Endometrial microvascular endothelial cells (primary cell): ENCODE measurements around the gene LDHAL6A. TPM values are rescaled to one million over a fixed set of nuclear protein-coding genes. Genes with fewer than 3 reads are reported as not detected.
"Not testable (repeated sequence)": the region's sequence is repeated elsewhere in the genome, so short reads cannot be mapped to it uniquely, and the experiment has no call there.

Source experiments
- in situ Hi-C: cut with HindIII; loops from 2 replicates; pipeline ENCODE4 v1.10.0; 2017; ENCODE audit warnings: low sequenced_read_pairs, low pct_unique_long_range_greater_than_20kb; ENCODE audit errors: inconsistent ontology term
- total RNA-seq: library from RNA; depleted of rRNA; stranded (reverse); fragments of >200 nt; gene quantifications from one replicate; pipeline ENCODE4 v1.2.3, GENCODE V29; 2015; ENCODE audit errors: inconsistent ontology term

Gene LDHAL6A
- total RNA-seq: not detected

GRCh38 chr11:18455686-18456372 is at the start of gene LDHAL6A:
Gene LDHAL6A (plus strand): TSS chr11:18455856. CDS start chr11:18456681, 825 bp downstream.
- in situ Hi-C loops: no loop called here

DNA sequence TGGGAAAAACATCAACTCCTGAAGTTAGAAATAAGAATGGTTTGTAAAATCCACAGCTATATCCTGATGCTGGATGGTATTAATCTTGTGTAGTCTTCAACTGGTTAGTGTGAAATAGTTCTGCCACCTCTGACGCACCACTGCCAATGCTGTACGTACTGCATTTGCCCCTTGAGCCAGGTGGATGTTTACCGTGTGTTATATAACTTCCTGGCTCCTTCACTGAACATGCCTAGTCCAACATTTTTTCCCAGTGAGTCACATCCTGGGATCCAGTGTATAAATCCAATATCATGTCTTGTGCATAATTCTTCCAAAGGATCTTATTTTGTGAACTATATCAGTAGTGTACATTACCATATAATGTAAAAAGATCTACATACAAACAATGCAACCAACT is 48.3 kb upstream of the LDHAL6A start:
- in situ Hi-C loops: not testable (repeated sequence)

DNA sequence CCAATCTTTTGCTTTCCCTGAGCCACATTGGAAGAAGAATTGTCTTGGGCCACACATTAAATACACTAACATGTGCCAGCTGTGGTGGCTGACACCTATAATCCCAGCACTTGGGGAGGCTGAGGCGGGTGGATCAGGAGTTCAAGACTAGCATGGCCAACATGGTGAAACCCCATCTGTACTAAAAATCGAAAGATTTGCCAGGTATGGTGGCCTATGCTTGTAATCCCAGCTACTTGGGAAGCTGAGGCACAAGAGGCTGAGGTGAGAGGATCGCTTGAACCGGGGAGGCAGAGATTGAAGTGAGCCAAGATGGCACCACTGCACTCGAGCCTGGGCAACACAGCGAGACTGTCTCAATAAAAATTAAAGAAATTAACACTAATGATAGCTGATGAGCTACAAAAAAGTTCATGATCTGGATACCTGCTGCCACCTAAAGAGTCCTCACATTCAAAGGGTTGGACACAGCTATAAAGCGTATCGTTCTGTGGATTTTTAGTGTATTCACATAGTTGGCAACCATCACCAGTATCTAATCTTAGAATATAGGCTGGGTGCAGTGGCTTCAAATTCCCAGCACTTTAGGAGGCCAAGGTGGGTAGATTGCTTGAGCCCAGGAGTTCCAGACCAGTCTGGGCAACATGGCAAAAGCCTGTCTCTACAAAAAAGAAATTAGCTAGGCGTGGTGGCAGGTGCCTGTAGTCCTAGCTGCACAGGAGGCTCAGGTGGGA is 46.9 kb upstream of the LDHAL6A start:
- in situ Hi-C loops: no loop called here

DNA sequence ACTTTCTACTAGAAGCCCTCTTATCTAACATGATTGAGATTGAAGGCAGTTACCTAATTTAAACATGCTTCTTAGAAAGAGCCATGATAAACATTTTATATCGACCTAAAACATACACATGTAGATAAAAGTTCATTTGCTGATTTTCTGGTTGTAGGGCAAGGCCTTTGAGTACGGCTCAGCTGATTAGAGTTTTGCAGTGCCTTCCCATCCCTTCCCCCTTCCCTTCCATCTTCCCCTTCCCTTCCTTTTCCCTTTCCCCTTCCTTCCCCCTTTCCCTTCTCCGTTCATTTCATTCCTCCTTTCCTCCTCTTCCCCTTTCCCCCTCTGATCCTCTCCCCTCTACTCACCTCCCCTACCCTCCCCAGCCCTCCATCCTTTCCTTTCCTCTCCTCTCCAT is 39.2 kb upstream of the LDHAL6A start:
- in situ Hi-C loops: no loop called here

DNA sequence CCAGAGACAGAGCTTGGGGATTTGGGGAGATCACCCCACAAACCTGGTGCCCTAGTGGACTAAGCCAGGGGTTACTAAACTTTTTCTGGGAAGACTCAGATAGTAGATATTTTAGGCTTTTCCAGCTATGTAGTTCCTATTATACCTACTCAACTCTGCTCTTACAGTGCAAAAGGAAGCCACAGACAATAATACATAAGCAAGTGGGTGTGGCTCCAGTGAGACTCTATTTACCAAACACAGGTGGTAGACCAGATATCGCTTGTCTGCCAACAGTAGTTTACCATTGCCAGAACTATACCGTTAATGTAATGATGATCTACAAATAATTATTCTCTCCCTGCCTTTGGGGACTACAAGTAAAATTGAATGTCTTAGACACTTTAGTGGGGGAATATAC is 36.6 kb upstream of the LDHAL6A start:
- in situ Hi-C loops: no loop called here

DNA sequence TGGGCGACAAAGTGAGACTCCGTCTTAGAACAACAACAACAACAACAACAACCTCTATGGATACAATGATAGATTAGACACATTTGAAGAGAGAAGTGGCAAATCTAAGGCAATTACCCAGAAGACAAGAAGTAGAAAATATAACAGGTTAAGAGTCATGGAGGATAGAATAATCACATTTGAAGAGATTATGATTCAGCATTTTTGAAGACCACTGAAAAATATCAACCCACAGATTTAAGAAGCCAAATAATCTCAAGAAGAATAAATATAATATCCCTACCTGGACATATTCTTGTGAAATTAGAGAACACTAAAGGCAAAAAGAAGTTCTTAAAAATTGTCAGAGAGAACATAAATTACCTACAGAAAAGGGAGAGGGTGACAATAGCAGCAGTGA is 35.6 kb upstream of the LDHAL6A start:
- in situ Hi-C loops: no loop called here

DNA sequence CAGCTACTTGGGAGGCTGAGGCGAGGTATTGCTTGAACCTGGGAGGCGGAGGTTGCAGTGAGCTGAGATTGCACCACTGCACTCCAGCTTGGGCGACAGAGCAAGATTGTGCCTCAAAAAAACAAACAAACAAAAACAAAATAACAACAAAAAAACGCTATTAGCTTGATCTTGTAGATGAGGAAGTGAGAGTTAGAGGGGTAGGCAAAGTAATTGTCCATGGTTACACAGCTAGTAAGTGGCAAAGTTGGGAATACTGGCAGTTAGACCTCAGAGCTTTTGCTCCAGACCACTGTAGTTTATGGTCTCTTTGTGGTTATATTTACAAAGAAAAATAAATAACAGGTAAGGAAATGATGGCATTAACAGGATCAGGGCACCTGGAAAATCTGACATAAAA is 28.4 kb upstream of the LDHAL6A start:
- in situ Hi-C loops: no loop called here

- in situ Hi-C loops: no loop called here
These were observed 26.3 kb upstream of the LDHAL6A start for GRCh38 chr11:18429332-18429731.

- in situ Hi-C loops: no loop called here
These were observed 17.0 kb upstream of the LDHAL6A start for GRCh38 chr11:18438691-18439090.

DNA sequence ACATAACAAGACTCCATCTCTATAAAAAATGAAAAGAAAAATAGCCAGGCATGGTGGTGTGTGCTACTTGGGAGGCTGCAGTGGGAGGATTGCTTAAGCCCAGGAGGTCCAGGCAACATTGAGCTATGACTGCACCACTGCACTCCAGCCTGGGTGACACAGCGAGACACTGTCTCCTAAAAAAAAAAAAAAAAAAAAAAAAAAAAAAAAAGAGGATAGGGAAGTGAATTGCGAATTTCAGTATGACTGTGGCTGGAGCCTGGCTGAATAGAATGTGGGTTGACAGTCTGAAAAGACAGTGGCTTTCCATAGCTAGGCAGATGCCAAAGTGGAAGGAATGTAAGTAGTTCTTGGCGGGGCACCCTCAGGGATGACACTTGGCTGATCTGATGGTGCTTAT is 6.4 kb upstream of the LDHAL6A start:
- in situ Hi-C loops: no loop called here

GRCh38 chr11:18452927-18453326 is 2.7 kb upstream of the LDHAL6A start:
- in situ Hi-C loops: no loop called here

DNA sequence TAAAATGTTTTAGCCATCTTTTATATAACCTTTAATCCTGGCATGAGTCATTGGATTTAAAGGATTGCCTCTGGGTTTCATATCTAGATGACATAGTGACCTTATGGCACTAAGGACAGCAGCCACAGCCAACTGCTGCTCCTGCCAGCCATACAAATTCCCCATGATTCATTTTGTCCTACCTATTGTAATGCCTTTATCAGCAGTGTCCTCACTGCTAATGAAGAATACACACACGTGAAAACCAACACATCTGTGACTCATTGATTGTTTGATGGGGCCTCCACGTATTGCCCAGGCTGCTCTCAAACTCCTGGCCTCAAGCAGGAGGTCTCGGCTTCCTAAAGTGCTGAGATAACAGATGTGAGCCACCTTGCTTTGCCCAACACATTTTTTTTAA is 1.8 kb downstream of the LDHAL6A start:
- in situ Hi-C loops: no loop called here

GRCh38 chr11:18459634-18460033 is 4.0 kb downstream of the LDHAL6A start:
- in situ Hi-C loops: no loop called here

DNA sequence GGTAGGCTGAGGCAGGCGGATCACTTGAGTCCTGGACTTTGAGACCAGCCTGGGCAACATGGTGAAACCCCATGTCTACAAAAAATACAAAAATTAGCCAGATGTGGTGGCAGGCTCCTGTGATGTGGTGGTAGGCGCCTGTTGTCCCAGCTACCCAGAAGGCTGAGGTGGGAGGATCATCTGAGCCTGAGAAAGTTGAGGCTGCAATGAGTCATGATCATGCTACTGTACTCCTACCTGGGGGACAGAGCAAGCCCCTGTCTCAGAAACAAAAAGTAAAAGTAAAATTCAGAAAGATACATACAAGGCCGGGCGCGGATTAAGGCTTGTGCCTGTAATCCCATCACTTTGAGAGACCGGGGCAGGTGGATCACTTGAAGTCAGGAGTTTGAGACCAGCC is 6.3 kb downstream of the LDHAL6A start:
- in situ Hi-C loops: no loop called here

GRCh38 chr11:18463439-18463838 is 7.8 kb downstream of the LDHAL6A start:
- in situ Hi-C loops: no loop called here

DNA sequence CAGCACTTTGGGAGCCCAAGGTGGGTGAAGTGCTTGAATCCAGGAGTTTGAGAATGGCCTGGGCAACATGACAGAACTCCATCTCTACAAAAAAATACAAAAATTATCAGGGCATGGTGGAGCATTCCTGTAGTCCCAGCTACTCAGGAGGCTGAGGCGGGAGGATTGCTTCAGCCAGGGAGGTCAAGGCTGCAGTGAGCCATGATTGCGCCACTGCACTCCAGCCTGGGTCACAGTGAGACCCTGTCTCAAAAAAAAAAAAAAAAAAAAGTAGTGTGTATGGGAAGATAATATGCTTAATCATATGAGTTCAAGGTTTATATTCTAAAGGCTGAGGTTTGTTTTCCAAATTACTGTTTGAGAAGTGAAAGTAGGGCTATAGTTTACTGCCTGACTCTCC is 10.7 kb downstream of the LDHAL6A start:
- in situ Hi-C loops: no loop called here

GRCh38 chr11:18468059-18468458 is 12.4 kb downstream of the LDHAL6A start:
- in situ Hi-C loops: no loop called here

GRCh38 chr11:18468961-18469360 is 13.3 kb downstream of the LDHAL6A start:
- in situ Hi-C loops: no loop called here

DNA sequence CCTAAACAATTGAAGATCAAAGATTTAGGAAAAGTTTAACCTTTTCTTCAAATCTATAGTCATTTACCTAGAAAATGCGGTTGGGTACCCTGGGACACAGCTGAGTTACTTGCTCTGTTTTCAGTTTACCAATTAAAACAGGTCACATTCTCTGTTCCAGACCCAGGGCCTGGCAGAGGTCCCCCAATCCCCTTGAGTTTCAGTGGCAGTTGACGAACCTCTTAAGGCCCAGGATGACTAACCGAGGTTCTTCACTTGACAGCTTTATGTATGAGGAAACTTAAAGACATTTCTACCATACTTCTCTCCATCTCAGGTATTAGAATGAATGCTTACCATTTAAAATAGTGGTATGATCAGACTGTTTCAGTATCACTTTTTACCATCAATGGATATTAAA is 16.3 kb downstream of the LDHAL6A start:
- in situ Hi-C loops: no loop called here

- in situ Hi-C loops: no loop called here
These were observed 16.9 kb downstream of the LDHAL6A start for GRCh38 chr11:18472587-18472986.

GRCh38 chr11:18479063-18479462 is 23.4 kb downstream of the LDHAL6A start:
- in situ Hi-C loops: no loop called here
